ENCODE measurements around the gene BRD2. TPM values are rescaled to one million over a fixed set of nuclear protein-coding genes. Genes with fewer than 3 reads are reported as not detected.

BRD2 gene
- total and polyA plus RNA-seq, 11 donors, result 56.8 to 107 (median 73.1) TPM

DNA sequence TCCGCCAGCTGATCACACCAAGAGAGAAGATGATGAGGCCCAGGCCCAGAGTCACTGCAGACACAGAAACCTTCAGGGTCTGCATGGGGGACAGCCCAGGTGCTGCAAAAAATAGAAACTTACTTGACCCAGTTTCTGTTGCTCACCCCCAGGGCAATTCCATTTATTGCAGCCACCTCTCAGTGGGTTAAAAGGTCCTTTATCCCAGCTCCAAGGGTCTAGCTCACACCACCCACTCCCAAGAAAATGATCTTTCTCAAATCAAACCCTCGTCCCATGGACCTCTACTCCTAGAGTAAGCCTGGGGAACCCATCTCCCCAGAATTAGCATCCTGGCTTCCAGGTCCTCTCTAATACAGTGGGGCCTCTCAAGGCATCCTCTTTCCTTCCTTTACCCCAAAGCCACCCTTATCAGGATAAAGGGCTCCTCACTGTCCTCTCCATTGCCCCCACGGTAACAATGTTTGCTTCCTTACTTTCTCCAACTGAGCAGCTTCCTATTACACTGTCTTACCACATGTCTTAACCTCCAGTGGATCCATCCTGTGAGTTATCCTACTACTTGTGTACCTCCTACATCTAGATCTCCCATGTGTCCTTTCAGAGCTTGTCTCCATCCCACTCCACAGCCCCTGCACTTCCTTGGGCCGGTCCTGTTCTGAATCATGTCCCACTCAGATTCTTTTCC lies 32.7 kb upstream of the BRD2 start:
- Histone ChIP-seq H3K36me3 (peaks cover 0 to 48% (median 0%) of the 10 kb centered on the region in 9 donors), H3K4me1 (peaks cover 0 to 75% (median 3%) of the 10 kb centered on the region in 12 donors), H3K27me3 (no peaks in the 10 kb centered on the region), H3K27ac (peak overlapping the region in 1 of 12 donors; percentile 97), H3K4me3 (peak overlapping the region in 1 of 12 donors; percentile 1), H3K9me3 (no peaks in the 10 kb centered on the region)
- no peak for ATAC-seq
- TF ChIP-seq POLR2A (IDR thresholded peaks at IDR 0.05), result no peak
- TF ChIP-seq, protein P1, sequence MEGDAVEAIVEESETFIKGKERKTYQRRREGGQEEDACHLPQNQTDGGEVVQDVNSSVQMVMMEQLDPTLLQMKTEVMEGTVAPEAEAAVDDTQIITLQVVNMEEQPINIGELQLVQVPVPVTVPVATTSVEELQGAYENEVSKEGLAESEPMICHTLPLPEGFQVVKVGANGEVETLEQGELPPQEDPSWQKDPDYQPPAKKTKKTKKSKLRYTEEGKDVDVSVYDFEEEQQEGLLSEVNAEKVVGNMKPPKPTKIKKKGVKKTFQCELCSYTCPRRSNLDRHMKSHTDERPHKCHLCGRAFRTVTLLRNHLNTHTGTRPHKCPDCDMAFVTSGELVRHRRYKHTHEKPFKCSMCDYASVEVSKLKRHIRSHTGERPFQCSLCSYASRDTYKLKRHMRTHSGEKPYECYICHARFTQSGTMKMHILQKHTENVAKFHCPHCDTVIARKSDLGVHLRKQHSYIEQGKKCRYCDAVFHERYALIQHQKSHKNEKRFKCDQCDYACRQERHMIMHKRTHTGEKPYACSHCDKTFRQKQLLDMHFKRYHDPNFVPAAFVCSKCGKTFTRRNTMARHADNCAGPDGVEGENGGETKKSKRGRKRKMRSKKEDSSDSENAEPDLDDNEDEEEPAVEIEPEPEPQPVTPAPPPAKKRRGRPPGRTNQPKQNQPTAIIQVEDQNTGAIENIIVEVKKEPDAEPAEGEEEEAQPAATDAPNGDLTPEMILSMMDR (IDR thresholded peaks at IDR 0.05), result no peak
- no peak for DNase-seq
- WGBS, 4 donors, result 83 to 89% (median 85%) methylated on average over 4 of the region's 4 CpGs
- intact Hi-C loops (cut with DNase I), result loop anchor here in 4 of 10 donors (1.0 to 2.0 kb wide), 6 partner anchors 17 to 50 kb away; partner anchors contain the start of gene HLA-DMA (in 1 of the 4)

DNA sequence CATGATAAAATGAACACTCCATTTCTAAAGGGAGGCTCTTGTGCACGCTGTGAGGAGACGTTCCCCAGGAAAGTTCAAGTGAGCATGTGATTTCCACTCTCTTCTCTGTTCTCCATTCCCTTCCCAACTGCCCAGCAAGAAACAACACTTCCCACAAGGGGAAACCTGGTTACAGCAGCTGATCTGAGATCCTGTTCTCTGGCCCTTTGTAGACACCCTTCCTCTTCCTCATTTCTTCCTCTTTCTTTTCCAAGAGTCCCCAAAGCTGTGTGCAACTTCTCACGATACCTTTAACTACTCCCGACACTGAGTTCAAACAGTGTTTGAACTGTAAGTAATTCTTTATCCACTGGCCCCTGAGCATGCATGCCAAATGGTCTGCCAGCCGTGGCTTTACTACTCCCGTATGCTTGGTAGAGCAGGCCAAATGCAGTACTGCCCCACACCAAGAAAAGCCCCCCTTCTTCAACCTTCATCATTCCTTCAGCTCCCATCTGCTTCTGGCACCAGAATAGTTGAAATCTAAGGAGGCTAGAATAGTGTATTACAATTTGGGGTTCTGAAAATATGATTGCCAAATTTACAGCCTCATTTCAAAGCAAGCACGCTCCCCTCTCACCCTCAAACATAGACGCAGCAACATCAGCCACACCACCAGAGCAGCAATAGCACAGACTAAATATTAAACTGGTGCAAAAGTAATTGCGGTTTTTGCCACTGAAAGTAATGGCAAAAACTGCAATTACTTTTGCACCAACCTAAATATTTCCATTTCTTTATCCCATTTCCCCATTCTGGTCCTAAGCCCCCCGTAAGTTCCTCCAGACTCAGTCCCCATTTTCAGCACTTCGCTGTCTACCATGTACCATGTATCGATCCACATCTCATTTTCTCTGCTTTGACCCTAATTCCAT lies 31.9 kb upstream of the BRD2 start:
- H3K27me3 ChIP-seq, result no peaks in the 10 kb centered on the region
- H3K36me3 ChIP-seq, result peaks cover 0 to 48% (median 0%) of the 10 kb centered on the region in 9 donors
- H3K4me3 ChIP-seq, result peak overlapping the region in 1 of 12 donors; percentile 1
- ATAC-seq (peak in 3 of 4 donors; percentile 23 to 35 (median 27)), DNase-seq (no peak)
- peaks cover 0 to 79% (median 8%) of the 10 kb centered on the region in 12 donors for H3K4me1 ChIP-seq
- intact Hi-C loops (cut with DNase I), result loop anchor here in 2 of 10 donors (1.0 kb wide), 2 partner anchors 29 to 49 kb away; no protein-coding TSS in a partner anchor
- peak overlapping the region in 3 of 12 donors; percentile 32 to 97 (median 36) for H3K27ac ChIP-seq
- WGBS, 4 donors, result 79 to 83% (median 81%) methylated on average over 12 of the region's 12 CpGs
- TF ChIP-seq POLR2A (IDR thresholded peaks at IDR 0.05), result no peak
- TF ChIP-seq, protein P1 (IDR thresholded peaks at IDR 0.05), result no peak
- H3K9me3 ChIP-seq, result no peaks in the 10 kb centered on the region

DNA sequence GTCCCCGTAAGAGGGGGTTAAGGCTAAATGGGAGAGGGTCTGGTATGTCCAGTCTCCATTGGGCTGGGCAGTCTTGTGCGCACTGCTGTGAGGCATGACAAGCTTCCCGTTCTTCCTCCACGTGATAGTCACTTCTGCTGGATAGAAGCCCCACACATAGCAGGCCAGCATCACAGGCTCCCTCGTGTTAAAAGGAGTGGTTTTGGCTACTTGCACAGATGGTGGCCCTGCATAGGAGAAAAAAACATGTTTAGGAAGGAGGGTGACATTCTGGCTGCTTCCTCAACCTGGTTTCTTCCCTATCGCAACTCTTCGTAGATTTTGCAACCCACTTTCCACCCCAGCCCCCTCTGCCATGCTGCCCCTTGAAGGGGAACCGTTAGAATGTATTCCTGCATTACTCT lies 31.2 kb upstream of the BRD2 start:
- peak in 1 of 5 donors; percentile 45 for DNase-seq
- Histone ChIP-seq H3K27ac (peak overlapping the region in 3 of 12 donors; percentile 32 to 97 (median 36)), H3K9me3 (no peaks in the 10 kb centered on the region), H3K4me1 (peaks cover 0 to 87% (median 11%) of the 10 kb centered on the region in 12 donors), H3K4me3 (peak overlapping the region in 1 of 12 donors; percentile 75), H3K27me3 (no peaks in the 10 kb centered on the region), H3K36me3 (peaks cover 0 to 48% (median 0%) of the 10 kb centered on the region in 9 donors)
- intact Hi-C loops (cut with DNase I), result no loop called here
- 76 to 90% (median 81%) methylated on average over 8 of the region's 8 CpGs for WGBS, 4 donors
- TF ChIP-seq, protein P1 (IDR thresholded peaks at IDR 0.05), result no peak
- TF ChIP-seq POLR2A (IDR thresholded peaks at IDR 0.05), result no peak
- peak in 3 of 4 donors; percentile 19 to 47 (median 41) for ATAC-seq

All from heart left ventricle (tissue), 16 donors.